ENCODE measurements around the gene CACNA1S.

DNA sequence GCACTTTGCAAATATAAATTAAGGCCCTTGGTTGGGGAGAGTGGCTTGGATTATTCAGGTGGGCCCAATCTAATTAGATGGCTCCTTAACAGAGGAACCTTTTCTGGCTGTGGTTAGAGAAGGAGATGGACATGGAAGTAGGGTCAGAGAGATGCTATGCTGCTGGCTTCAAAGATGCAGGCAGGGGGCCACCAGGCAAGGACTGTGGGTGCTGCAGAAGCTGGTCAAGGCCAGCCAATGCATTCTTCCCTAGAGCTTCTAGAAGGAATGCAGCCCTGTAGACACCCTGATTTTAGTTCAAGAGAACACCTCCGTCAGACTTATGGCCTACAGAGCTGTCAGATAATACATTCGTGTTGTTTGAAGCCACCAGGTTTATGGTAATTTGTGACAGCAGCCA is 45.7 kb upstream of the CACNA1S start:
- TF ChIP-seq POLR2A (IDR thresholded peaks at IDR 0.05; ENCODE audit: low read depth, low read length): no peak
- no peak for TF ChIP-seq POLR2AphosphoS5 (IDR thresholded peaks at IDR 0.05; ENCODE audit: low read depth, low read length)
- no peak for TF ChIP-seq TAF1 (IDR thresholded peaks at IDR 0.05; ENCODE audit: borderline replicate concordance, low read depth, low read length)

All from GM12892 (cell line).